Bone marrow (tissue), 2 donors: Measurements from ENCODE around the gene ZFP91.
"Not testable (repeated sequence)": the region's sequence is repeated elsewhere in the genome, so short reads cannot be mapped to it uniquely, and the experiment has no call there.

Experiments used
- DNase-seq, 2 donors: peaks; one replicate each; lab custom pipeline; 2025; lab: John Stamatoyannopoulos, UW

The ZFP91 gene, protein sequence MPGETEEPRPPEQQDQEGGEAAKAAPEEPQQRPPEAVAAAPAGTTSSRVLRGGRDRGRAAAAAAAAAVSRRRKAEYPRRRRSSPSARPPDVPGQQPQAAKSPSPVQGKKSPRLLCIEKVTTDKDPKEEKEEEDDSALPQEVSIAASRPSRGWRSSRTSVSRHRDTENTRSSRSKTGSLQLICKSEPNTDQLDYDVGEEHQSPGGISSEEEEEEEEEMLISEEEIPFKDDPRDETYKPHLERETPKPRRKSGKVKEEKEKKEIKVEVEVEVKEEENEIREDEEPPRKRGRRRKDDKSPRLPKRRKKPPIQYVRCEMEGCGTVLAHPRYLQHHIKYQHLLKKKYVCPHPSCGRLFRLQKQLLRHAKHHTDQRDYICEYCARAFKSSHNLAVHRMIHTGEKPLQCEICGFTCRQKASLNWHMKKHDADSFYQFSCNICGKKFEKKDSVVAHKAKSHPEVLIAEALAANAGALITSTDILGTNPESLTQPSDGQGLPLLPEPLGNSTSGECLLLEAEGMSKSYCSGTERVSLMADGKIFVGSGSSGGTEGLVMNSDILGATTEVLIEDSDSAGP

GRCh38 chr11:58578635-58579191 is at the start of gene ZFP91:
Gene ZFP91 (plus strand): TSS chr11:58579063. CDS start chr11:58579282, 219 bp downstream.
- peak; percentile 96 to 97 for DNase-seq

GRCh38 chr11:58530236-58530635 is 48.6 kb upstream of the ZFP91 start:
- DNase-seq, result no peak

DNA sequence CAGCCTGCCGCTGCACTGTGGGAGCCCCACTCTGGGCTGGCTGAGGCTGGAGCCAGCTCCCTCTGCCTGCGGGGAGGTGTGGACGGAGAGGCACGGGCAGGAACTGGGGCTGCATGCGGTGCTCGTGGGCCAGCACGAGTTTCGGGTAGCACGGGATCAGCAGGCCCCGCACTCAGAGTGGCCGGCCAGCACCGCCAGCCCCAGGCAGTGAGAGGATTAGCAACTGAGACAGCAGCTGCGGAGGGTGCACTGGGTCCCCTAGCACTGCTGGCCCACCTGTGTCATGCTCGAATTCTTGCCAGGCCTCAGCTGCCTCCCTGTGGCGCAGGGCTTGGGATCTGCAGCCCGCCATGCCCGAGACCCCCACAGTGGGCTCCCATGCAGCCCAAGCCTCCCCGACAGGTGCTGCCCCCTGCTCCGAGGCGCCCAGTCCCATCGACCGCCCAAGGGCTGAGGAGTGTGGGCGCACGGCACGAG is 47.0 kb upstream of the ZFP91 start:
- no peak for DNase-seq

DNA sequence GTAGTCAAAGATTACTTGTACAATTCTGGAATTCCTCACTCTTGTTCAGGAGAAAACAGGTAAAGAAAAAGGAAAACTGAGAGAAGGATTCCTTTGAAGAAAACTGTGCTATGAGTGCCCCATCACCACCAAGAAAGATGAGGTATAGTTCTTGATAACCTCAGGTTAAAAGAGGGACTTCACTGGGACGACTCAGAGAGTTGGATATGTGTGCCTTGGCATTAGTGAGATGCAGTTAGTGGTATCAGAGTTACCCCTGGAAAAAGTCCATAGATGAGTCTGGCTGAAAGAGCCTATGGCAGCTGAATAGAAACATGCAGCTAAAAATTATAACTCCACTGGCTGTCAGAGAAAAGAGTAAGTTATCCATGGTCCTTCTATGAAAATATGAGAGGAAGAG is 32.0 kb upstream of the ZFP91 start:
- no peak for DNase-seq

- DNase-seq, result no peak
Measured at GRCh38 chr11:58549644-58550043, 29.2 kb upstream of the ZFP91 start.

- no peak for DNase-seq
Measured at GRCh38 chr11:58560842-58561241, 18.0 kb upstream of the ZFP91 start.

DNA sequence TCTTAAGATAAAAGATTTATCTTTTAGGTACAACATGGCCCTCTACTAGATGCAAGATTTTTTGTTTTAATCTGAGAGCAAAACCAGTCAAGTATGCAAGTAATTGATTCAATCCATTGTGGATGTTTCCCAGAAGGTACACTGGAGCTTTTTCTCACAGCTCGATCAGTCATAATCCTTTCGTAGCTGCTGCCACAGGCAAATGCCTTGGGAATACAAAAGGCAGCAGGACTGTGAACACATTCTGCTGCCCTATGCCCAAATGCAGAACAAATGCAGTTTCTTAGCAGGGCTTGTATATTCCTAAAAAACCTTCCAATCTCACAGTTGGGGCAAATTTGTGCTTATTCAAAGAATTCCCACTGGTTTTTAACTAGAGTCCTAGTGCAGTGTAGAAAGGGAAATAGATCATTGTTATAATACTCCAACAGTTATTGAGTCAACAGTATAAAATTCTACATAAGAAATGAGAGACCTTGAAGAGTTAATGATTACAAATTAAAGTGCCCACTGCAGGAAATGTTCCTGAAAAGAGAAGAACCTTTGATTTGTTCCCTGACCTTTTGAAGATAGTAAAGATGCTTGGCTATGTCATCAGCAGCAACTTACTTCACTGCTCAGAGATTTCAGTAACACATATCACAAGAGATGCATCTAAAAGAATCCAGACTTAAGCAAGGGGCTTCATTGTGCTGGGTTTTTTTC is 17.3 kb upstream of the ZFP91 start:
- DNase-seq, result no peak

DNA sequence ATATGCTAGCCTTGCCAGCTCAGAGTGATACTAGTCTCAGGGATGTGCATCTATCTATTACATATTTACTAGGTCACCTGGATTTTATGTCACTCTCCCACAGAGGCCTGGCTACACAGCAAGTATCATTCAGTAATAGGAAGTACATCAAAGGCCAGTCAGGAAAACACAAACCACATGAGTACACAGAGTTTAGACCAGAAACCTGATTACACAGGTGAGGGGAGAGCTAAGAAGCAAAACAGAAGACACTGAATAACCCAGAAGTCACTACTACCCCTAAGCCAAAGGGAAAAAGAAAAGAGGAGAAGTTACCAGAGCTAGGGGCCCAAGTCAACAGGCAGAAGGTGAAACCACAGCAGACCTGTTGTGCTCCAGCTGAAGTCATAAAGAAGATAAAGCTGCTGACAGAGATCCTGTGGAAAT is 16.5 kb upstream of the ZFP91 start:
- no peak for DNase-seq

- peak in 1 of 2 donors; percentile 92 for DNase-seq
Measured at GRCh38 chr11:58564231-58564630, 14.6 kb upstream of the ZFP91 start.

- peak; percentile 4 to 65 for DNase-seq
Measured at GRCh38 chr11:58567889-58568512, 10.9 kb upstream of the ZFP91 start.

DNA sequence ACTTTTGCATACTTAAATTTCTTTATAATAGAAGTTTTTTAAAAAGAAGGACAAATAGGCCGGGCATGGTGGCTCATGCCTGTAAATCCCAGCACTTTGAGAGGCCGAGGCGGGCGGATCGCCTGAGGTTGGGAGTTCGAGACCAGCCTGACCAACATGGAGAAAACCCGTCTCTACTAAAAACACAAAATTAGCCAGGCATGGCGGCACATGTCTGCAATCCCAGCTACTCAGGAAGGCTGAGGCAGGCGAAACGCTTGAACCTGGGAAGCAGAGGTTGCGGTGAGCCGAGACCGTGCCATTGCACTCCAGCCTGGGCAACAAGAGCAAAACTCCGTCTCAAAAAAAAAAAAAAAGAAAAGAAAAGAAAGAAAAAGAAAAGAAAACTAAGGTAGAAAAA is 6.0 kb upstream of the ZFP91 start:
- not testable (repeated sequence) for DNase-seq

- peak; percentile 56 to 90 for DNase-seq
Measured at GRCh38 chr11:58573451-58574104, 5.3 kb upstream of the ZFP91 start.

- no peak for DNase-seq
Measured at GRCh38 chr11:58574881-58575280, 4.0 kb upstream of the ZFP91 start.

DNA sequence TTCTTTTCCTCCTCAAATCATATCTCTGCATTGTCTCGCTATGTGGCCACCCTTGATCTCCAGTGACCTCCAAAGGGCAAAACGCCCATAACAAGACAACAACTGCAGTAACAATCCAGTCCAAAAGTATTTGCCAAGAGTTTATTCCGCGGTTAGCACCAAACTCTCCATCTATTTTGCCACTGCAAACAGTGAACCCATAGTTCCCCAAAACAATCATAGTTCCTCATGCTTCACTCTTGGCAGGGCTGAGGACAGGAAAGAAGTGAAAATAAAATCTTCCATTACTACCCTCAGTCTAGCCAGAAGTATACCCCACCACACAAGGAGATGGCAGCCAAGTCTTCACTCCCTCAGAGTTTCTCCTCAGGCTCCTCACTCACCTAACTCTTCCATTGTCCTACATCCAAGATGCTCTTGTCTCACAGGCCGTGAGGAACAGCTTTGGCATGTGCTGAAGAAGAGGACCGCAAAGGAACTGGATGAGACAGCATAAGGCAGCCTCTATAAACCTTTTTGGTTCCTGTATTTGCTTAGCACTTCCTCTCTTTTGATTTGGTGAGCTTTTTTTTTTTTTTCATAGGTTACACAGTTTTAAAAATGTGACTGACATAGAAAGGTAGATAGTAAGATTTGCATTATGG is 3.4 kb upstream of the ZFP91 start, which contains the start of gene LPXN:
Gene LPXN, minus strand, starts transcription at position 480 of the 644 bp plus-strand sequence. Its CDS starts 84 bp downstream, at position 396.
- DNase-seq, result peak; percentile 42 to 86

- DNase-seq, result no peak
Measured at GRCh38 chr11:58576887-58577471, 1.9 kb upstream of the ZFP91 start.

- peak; percentile 91 to 93 for DNase-seq
Measured at GRCh38 chr11:58577555-58578135, 1.2 kb upstream of the ZFP91 start.

DNA sequence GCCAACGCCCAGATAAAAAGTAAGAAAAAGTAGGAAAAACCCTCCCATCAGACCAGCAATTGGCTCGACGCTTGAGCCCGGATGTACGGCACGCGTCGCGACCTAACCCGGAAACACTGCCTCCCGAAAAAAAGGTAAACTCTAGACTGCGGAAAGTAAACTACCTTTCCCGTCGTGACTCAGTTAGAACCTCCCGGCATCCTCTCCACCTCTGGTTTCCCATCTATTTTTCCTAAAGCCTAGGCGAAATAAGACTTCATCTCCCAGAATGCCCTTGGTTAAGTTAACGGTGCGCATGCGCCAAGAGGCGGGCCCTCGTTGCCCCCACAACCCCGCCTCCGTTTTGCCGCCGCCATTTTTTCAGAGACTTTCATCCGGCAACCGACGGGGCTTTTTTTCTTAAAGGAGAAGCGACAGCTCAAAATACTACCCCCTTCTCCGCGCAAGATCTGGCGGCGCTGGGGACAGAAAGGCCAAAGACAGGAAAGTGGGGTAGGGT is 678 bp upstream of the ZFP91 start:
- DNase-seq, result peak; percentile 94 to 96

- DNase-seq, result peak; percentile 77 to 95
Measured at GRCh38 chr11:58579192-58580129, 598 bp downstream of the ZFP91 start.

DNA sequence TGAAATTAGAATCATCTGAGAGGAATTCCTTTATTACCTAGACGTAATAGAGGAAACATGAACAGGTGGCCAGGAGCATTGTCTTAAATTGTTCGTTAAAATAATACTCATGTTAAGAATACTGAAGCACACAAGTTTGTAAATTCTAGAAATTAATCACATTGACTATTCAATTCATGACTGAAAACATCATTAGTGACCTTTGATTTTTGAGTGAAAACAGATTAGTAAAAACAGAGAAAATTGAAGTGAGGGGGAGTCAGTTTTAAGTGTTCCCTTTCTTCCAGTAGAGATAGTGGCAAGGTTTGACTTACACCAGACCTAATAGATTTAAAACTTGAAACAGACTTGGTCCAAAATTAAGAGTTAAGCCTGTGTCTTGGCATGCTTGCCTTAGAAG is 1.4 kb downstream of the ZFP91 start:
- DNase-seq, result no peak
